HG03039 (cell line): ENCODE measurements around the gene PFN3.

Source experiments
- ATAC-seq: cut with Tn5 transposase; IDR thresholded peaks from one replicate; pipeline ENCODE4 v1.9.1; 2021; ENCODE audit warnings: mild to moderate bottlenecking, moderate library complexity; ENCODE audit not compliant: unreplicated experiment

PFN3 gene

GRCh38 chr5:177438468-177438867 lies 38.0 kb upstream of the PFN3 start:
- no peak for ATAC-seq

- ATAC-seq = no peak
Observed at GRCh38 chr5:177437623-177438022, 37.2 kb upstream of the PFN3 start.

GRCh38 chr5:177435847-177436536 lies 35.5 kb upstream of the PFN3 start:
- ATAC-seq = no peak

GRCh38 chr5:177434942-177435738 lies 34.7 kb upstream of the PFN3 start:
- no peak for ATAC-seq

- no peak for ATAC-seq
Observed at GRCh38 chr5:177434437-177434836, 34.0 kb upstream of the PFN3 start.

GRCh38 chr5:177433658-177434217 lies 33.3 kb upstream of the PFN3 start:
- no peak for ATAC-seq

- ATAC-seq = no peak
Observed at GRCh38 chr5:177432839-177433657, 32.6 kb upstream of the PFN3 start.

GRCh38 chr5:177432143-177432838 lies 31.8 kb upstream of the PFN3 start:
- no peak for ATAC-seq

- peak; percentile 34 for ATAC-seq
Observed at GRCh38 chr5:177431317-177432142, 31.1 kb upstream of the PFN3 start.

- no peak for ATAC-seq
Observed at GRCh38 chr5:177430972-177431316, 30.5 kb upstream of the PFN3 start.

GRCh38 chr5:177430140-177430951 lies 29.9 kb upstream of the PFN3 start:
- no peak for ATAC-seq

GRCh38 chr5:177429248-177430040 lies 29.0 kb upstream of the PFN3 start:
- ATAC-seq = no peak

GRCh38 chr5:177428574-177429217 lies 28.2 kb upstream of the PFN3 start:
- ATAC-seq = no peak

- ATAC-seq = no peak
Observed at GRCh38 chr5:177427919-177428573, 27.6 kb upstream of the PFN3 start.

GRCh38 chr5:177427211-177427822 lies 26.9 kb upstream of the PFN3 start:
- no peak for ATAC-seq

- ATAC-seq = peak; percentile 12
Observed at GRCh38 chr5:177426566-177427210, 26.2 kb upstream of the PFN3 start, which contains the start of gene GRK6. Gene GRK6 (plus strand): TSS chr5:177426676. CDS start chr5:177426846, 170 bp downstream.
